Activated naive CD8-positive, alpha-beta T cell treated with anti-CD3 and anti-CD28 coated beads, Interleukin-2, amount 50 U/mL, for 16 hours (primary cell): Measurements from ENCODE around the gene DMGDH.

Source experiments
- DNase-seq: peaks from one replicate; pipeline ENCODE4 v3.0.0-alpha.2; 2020; ENCODE audit warnings: low read depth, low spot score

Gene DMGDH

DNA sequence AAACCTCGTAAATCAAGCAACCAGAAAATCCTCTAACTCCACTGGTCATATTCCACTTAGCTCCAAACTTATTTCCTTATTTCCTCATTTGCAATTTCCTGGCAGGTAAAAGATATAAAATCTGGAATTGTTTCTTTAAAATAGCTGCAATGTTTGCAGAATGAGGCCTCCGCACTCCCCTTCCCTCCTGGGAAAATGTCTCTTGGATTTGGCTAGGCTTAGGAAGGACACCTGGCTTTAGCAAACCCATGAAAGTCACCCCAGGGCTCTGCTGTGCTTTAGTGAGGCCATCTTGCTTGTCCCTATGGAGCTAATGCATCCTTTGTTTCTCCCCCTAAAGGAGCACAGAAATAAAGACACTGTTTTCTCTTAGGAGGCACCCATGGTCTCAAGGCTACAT is 94.9 kb downstream of the DMGDH start:
- no peak for DNase-seq

DNA sequence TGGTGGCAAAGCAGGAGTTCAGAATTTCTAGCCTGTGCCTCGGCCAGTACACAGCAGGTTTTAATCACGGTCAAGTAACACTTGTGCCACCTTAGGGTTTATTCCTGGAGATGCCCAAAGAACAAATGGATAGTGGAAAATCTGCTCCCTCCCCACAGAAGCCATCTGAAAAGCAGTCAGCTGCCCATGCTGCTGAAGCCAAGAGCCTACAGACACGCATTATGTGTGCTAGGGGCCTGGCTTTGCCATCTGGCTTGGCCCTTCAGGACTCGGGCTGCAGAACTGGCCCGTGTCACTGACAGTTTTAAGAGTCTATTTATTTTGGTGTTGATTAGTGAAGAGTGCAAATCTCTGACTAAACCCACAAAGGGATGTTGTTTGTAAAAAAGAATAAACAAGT is 95.5 kb downstream of the DMGDH start:
- no peak for DNase-seq

DNA sequence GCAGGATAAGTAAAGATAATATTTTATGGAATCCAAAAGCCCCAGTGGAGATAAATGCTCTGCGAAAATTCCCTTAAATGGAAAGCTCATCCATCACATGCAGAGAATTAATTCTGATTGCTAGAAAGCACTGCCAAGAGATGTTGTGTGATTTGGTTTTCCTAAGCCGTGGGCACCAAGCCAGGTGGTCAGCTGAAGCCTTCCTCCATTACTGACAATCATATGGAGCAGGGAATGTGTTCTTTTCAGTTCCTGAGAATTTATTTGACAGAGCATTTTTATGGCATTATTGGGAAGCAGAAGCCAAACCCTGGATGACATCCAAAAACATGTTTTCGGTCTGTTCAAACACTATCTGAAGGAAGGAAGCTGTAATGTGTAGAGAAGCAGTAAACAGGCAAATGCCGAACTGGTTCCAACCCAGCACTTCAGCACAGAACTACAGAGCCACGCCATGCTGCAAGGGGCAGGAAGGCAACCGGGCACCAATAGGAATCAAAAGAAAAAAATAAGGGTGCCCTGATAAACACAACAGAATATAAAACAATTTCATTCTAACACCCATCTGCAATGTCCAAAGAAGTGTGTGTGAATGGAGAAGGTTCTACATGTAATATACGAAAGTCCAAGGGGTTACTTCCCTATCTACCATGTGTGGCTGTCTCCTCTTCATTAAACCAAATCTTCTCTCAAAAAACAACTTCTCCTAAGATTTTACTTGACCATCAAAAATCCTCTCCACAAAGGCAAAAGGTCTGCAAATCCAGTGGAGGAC is 96.6 kb downstream of the DMGDH start:
- no peak for DNase-seq

DNA sequence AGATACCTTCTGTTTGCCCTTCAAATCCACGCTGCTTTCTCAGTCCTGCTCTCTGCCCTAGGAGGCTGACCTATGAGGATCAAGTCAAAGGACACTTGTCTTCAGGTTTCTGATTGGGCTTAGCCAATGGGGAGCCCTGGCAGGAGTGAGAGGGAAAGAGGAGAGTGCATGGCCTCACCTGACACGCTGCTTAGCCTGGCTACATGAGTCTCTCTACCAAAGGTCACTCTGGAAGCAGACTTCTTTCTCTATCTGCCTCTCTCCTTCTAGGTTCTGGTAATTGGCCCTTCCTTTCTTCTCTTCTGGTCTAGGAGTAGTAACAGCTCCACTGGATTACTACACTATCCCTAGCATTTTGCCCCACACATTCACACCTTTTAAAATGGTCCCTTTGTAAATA is 97.5 kb downstream of the DMGDH start:
- DNase-seq, result no peak

DNA sequence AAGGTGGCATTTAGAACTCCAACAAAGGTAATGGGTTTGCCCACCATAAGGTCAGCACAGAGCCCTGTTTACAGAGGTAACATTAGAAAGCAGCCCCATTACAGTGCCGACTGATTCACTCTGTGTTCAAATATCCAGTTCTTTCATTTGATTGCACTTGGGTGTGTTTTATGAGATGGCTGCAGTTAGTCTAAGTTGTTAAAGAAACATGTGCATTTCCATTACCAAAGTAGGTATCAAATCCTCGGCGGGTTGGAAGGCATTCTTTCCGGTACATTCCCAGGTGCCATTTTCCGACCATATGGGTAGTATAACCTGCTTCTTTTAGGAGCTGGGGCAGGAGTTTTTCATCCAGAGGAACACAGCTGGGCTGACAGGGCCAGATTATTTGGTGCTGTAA is 100.7 kb downstream of the DMGDH start:
- DNase-seq, result no peak

DNA sequence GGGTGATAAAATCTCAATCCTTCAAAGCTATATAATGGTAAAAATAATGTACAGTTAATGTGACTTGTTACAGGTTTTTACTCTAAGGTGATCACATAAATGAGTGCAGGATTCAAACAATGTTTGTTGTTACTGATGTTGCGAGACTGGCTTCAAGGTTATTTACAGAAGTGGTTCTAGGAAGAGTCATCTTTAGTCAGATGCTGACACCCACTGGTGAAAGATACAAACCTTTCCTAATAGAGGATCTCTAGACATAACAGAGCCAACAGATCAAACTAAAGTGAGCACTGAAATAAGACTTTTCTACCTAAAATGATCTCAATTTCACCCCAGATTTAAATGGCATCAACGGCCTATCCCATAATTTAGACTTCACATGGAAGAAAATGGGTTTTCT is 104.6 kb downstream of the DMGDH start:
- no peak for DNase-seq

DNA sequence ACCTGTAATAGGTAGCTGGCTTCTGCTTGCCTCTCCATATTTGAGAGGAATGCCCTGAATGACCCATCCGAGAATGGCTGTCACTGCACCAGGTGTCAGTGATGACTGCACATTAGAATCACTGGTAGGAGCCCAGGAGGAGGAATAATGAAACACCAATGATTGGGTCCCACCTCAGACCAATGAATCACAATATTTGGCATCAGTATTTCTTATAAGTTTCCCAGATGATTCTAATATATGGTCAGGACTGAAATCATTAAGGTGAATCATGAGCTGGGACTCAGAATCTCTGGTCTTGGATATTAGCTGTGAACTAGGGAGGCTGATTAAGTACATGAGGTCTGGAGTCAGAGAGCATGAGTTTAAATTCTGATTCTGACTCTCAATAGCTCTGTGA is 107.7 kb downstream of the DMGDH start:
- no peak for DNase-seq

DNA sequence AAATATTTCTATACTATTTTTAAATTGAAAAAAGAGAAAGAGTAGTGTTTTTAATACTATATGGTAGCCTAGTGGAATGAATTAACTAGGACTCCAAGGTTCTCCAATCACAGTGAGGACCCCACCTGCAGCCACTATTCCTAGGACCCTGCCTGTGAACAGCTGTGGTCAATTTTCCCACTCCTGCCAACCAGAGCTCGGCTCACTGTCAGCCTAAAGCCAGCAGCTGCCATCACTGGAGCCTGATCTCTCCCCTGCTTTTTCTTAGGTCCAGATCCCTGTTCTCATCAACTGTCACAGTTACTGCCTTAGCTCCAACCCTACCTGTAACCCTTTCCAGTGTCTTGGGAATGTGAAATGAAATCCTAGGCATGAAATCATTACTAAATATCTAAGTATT is 109.7 kb downstream of the DMGDH start:
- no peak for DNase-seq

DNA sequence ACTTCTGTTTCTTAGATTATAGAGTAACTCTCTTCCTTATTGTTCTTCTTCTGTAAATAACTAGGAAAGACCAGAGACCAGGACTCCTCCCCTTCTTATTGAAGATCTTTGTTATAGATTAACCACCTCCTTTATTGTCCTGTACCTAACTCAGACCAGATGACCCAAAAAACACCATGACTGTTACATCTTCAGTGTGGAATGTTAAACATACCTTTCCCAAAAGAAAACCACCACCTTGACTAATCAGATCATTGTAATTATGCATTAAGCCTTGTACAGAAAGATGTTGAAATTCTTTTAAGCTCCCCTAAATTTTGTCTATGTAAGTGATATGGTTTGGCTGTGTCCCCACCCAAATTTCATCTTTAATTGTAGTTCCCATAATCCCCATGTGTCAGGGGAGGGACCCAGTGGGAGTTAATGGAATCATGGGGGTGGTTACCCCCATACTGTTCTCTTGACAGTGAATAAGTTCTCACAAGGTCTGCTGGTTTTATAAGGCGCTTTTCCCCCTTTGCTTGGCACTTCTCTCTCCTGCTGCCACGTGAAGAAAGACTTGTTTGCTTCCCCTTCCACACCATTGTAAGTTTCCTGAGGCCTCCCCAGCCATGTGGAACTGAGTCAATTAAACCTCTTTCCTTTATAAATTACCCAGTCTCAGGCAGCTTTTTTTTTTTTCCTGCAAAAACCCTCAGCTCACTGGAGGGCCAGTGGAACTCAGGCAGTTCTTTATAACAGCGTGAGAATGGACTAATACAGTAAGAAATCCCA is 110.6 kb downstream of the DMGDH start:
- no peak for DNase-seq

DNA sequence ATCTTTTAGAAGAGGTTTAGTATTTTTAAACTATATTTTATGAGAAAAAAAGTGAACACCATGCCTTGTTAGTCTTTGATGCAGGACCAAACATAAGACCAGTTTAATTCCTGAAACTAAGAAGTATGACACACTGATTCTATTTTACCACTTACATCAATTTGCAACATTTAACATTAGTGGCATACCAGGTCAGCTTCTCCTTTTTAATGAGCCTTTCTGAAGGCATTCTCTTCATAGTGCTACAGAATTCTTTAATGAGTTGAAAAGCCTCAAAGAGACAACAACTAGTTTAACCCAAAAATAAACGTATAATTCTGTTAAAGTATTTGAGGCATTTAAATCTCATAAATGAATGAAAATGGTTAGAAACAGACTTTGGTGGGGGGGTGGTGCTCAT is 112.6 kb downstream of the DMGDH start:
- no peak for DNase-seq

DNA sequence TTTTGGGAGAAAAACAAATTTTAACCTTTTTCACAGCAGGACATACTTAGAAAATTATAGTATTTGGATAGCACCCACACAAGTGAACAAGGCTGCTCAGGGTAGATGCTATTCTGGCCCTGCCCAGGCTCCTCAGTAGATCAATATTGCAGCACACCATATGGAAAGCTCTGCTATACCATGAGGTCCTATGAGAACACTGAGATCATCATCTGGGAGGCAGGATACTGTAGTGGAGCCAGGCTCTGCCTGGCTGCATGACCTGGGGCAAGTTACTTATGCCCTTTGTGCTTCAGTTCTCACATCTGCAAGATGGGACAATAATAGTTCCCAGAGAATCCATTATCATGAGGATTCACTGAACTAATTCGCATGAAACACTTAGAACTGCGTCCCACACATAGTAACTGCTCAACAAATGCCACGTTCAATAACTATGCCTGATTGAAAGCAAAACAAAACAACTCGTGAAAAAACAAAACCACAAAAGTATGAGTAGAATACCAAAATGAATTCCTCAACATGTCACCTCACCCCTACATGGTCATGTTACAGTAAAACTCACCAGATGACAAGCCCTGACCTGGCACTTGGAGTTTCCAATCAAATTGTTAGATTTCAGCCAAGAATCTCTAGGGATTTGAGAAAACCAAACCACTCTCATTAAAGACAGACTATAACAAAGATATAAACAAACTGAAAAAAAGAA is 116.2 kb downstream of the DMGDH start:
- no peak for DNase-seq
